GM18873 (cell line): ENCODE results near the gene TTF1.

Experiments used
- ATAC-seq: cut with Tn5 transposase; IDR thresholded peaks from one replicate; pipeline ENCODE4 v1.9.1; 2021; ENCODE audit warnings: mild to moderate bottlenecking, moderate library complexity, moderate number of reproducible peaks; ENCODE audit not compliant: unreplicated experiment, low FRiP score

The TTF1 gene

DNA sequence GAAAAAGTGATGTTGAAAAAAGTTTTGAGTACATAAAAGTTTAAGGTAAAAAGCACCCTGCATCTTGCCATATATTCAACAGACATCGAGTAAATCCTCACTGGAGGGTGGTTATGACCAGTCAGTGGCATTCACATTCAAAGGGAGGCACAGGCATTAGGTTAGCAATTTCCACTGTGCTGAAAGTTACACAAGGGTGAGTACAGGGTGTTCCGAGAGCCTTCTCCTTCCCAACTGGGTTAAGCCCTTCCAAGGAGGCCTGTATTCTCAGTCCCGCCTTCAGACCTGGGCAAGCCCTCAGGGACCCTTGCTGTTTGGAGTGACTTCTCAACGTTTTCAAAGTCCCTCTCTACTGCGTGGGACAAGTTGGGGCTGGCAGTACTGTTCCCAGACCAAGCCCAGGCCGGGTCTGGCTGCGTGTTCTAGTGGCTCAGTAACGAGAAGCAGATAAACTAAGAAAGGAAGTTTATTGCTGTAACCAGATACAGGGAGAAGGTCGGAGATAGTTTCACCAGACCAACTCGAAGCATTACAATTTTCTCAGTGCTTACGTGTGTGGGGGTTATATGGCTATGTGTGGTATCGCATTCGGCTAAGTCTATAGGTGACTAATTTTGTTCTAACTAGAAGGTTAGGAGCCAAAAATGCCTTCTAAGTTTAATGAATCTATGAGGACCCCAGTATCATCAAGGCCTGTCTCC is 38.9 kb downstream of the TTF1 start:
- ATAC-seq = no peak

DNA sequence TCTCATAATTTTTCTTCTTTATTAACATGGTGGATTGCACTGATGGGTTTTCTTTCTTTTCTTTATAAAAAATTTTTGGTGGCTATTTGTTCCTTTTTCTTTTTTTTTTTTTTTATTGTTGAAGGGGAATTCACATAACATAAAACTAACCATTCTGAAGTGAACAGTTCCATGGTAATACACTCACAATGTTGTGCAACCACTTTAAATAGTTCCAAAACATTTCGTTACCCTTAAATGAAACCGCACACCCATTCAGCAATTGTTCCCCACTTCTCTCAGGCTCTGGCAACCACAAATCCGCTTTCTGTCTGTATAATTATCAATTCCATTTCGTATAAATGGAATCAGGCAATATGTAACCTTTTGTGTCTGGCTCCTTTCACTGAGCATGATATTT is 40.2 kb downstream of the TTF1 start:
- ATAC-seq = no peak

DNA sequence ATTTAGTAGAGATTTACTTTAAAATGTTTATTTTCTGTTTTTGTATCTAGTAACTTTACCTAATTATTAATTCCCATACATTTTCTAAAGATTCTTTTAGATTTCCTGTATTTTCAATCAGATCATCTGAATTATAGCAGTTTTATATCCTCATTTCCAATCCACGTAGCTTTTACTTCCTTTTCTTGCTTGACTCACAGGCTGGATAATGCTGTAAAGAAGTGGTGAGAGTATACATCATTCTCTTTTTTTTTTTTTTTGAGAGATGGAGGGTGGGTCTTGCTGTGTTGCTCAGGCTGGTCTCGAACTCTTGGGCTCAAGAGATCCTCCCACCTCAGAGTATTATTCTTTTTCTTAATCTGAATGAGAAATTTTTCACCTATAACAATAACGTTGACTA is 40.7 kb downstream of the TTF1 start:
- no peak for ATAC-seq

DNA sequence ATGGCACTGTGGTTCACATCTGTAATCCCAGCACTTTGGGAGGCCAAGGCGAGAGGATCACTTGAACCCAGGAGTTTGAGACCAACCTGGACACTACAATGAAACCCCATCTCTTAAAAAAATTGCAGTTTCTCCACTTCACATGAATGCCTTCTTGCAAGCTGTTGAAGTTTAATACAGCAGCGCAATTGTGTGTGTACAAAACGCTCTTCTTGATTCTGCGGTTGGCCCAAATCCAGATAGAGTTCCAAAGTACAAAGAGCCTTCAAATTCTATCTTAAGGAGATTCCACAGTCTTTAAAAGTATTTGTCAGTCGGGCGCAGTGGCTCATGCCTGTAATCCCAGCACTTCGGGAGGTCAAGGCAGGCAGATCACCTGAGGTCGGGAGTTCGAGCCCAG is 42.6 kb downstream of the TTF1 start:
- no peak for ATAC-seq

DNA sequence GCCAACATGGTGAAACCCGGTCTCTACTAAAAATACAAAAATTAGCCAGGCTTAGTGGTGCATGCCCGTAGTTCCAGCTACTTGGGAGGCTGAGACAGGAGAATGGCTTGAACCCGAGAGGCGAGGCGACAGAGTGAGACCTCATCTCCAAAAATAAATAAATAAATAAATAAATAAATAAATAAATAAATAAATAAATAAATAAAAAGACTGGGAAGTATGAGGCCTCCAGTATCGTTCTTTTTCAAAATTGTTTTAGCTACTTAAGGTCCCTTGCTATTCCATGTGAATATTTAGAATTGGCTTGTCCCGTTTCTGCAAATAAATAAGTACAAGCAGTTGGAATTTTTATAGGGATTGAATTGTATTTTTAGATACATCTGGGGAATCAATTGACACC is 48.9 kb downstream of the TTF1 start:
- no peak for ATAC-seq

DNA sequence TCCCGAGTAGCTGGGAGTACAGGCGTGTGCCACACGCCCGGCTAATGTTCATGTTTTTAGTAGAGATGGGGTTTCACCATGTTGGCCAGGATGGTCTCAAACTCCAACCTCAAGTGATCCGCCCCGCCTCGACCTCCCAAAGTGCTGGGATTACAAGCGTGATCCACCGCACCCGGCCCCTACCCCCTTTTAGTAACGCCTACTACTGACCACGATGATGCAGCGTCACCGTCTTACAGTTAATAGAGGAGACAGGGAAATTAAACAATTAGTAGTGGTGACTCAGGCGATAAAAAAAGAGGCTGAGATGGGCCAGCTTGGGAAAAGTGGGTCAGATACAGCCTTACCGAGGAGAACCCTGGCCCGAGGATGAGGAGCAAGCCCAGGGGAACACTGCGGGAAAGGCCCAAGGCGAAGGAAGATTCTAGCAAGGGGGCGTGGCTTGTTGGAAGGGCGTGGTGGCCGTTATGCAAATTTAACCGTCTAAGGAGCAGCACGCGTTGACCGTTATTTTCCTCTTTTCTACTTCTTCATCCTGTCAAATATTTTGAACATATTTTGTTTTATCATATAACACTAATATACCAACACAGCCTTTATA is 50.2 kb downstream of the TTF1 start:
- no peak for ATAC-seq

DNA sequence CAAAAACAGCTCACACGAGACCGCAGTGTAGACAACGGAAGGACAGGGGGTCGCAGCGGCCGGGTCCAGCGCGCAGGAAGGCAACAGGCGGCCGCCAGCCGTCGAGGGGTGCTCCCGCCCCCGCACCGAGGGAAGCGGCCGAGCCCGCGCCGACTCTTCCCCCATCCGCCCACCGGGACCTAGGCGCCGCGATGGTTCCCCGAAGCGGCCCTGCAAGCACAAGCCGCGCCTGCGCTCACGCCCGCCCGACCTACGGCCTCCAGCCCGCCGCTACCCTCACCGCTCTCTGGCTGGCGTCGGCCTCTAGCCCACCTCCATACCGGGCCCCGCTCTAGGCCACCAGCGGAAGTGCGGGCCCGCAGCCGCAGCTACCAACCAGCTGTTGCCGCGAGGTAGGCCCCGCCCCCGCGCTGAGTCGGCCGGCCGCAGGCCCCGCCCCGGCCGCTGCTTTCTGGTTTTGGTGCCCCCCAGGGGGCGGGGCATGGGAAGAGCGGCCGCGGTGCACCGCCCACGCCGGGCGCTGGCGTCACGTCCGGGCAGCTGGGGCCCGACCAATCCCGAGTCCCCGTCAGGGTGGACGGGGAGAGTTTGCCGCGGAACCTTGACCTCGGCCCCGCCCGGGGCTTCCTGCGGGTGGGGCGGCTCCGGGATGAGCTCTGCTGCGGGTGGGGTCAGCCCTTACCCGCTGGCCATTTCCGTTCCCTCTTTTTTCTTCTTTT is 51.8 kb downstream of the TTF1 start, which contains the start of gene SETX:
TSS of gene SETX (minus strand) at position 350 of the 719 bp plus-strand sequence. CDS start 5,558 bp downstream, outside the sequence.
- ATAC-seq = peak; percentile 78

DNA sequence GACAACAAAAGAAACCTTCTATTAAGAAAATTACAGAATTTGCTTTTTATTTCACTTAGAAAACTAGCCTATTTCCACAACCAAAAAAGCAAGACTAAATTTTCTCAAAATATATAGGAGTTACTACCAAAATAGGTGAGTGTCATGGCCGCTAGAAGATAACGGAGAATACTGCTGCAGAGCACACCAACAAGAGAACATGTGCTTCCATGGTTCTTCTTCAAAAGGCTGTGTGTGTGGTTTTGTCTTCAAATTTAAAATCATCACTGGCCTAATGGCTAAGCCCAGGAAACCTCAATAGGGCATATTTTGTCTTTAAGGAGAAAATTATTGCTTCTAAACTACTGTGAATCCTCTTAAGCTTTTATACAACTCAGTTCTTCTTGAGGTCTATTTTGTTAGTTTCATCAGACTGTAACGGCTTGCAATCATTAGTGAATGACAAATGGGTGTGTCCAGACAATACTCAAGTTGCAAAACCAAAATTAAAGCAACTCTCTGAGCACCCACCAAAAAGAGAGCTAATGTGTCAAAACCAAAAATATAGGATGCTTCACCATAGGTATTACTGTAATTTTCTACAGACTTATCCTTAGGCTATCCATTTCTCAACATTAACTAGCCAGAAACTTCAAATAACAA is 55.1 kb downstream of the TTF1 start:
- no peak for ATAC-seq

DNA sequence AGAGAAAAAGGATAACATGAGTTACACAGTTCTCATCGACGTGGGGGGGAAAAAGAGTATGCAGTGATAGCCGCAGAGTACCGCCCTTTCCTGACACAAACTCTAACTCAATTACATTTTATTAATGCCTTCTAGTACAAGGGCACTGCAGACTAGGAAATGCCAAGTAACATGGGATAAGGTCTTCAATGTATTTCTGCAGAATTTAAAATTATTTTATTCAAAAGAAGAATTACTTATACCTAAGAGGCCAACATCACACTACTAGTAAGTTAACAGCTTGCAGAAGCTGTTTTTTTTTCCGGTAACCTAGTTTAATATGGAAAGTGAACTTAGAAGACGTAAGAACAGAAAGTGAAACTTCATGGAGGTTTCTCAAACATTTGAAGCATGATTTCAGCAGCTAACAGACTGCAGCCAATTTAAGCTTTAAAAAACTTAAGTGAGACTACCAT is 55.8 kb downstream of the TTF1 start:
- ATAC-seq = no peak

DNA sequence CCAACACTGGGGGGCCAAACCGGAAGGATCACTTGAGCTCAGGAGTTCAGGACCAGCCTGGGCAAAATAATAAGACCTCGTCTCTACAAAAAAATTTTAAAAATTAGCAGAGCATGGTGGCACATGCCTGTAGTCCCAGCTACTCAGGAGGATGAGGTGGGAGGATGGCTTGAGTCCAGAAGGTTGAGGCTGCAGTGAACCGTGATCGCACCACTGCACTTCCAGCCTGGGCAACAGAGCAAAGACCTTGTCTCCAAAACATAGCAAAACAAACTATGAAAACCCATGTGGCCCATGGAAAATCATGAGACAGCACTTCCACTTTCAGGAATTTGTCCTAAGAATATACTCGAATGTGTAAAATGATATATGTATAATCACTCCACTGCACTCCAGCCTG is 58.0 kb downstream of the TTF1 start:
- ATAC-seq = no peak

DNA sequence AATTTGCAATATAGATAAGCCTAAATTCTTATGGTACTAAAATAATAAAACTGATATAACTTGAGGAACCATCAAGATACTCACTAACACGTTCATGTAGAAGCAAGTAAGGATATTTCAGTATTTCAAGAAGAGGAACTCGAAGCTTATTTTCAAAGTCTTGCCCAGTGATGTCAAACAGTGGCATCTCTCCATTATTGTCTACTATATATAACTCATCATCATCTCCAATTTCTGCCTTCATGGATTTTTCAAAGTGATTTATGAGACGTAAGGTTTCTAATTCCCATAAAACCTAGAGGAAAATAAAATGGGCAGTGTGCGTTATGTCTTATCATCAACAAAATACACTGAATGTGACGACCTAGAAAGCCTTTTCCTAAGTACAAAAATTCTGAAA is 60.5 kb downstream of the TTF1 start:
- no peak for ATAC-seq

DNA sequence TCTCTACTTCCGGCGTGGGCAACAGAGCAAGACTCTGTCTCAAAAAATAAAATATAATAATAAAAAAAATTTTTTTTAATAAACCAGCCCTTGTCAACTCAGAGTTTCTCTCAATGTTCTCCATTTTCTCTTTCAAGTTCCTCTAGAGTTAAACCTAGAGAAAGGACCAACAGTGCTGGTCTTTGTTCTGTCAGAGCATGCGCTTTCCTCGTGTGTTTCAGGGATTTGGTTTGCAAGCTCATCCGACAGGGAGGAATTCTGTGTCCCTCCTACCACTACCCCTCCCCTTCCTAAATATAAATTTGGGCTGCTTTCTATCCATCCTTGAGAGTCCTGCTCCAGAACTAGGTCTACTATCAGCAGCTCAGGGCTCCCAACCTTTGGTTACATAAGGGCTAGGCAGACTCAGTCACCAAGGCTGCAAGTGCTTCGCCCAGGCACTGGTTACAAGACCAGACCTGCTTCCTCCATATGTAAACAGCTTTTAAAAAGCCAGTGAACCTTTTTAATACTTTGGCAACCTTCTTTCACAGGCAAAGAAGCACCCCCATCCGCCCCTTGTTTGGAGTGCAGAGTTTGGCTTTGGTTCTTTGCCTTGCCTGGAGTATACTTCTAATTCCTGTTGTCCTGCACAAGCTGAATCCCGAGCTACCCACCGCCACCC is 65.3 kb downstream of the TTF1 start:
- ATAC-seq = no peak

DNA sequence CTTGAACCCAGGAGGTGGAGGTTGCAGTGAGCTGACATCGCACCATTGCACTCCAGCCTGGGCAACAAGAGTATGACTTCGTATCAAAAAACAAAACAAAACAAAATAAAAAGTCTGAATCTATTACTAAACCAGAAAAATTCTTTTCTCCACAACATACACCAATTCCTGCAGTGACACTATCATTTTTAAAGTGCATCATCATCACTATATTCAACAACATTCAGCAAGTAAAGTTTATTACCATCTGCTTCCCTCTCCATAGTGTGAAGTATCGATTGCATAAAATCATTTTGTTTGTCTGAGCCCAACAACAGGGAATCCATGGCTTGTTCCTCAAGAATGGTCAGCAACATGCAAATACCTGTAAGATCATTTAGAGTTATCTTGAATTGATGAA is 72.3 kb downstream of the TTF1 start:
- ATAC-seq = no peak

DNA sequence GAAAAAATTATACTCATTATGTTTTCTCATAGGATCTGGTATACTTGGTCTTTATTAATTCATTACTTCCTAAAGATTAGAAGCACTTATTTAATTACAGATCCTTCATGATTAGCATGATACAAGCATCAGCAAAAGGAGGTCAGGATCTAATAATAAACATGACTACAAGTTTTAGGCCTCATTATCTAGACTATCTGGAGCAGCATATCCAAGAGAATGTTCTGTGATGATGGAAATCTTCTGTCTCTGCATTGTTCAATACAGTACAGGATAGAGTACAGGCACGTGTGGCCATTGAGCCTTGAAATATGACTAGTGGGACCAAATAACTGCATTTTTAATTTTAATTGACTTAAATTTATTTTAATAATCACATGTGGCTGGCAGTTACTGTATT is 73.1 kb downstream of the TTF1 start:
- ATAC-seq = no peak

DNA sequence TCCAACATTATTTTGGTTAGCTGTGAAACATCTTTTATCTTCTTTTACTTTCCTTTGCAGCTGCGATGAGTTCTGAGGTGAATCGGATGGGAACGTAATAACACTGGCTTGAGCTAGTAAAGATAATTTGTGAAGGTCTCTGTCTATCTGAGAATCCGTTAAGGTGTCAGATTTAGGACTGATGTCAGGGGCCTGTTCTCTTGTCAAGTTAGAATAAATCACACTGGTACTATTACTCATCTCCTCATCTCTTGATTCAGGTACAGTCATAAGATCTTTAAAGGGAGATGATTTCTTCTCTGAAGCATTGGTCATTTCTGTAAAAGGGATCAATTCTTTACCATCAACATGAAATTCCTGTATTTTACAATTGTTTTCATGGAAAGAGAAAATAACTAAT is 78.1 kb downstream of the TTF1 start:
- ATAC-seq = no peak

DNA sequence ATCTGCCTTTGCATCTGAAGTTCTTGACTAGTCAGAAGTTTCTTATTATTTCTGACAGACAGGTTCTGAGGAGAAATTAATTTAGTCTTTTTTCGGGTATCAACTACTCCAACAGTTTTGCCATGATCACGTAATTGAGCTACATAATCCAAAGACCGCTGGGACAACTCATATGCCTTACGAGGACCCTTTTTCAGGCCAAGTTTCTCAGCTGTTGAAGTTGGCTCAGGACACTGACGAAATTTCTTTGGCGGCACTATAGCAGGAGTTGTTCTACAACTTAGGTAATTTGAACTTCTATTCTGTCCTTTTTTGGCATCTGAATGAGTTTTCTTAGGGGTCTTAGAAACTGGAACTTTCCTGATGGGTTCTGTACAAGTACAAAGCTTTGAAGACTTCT is 79.1 kb downstream of the TTF1 start:
- ATAC-seq = no peak
